Coronary artery (tissue), 2 donors: Measurements from ENCODE around the gene ANKS6.

ENCODE experiments used
- DNase-seq: peaks from one replicate; pipeline ENCODE4 v3.0.0-alpha.2; 2017; ENCODE audit warnings: low spot score
- H3K27ac ChIP-seq, 2 donors: fragments of 200-600 bp; sonication (generic); one replicate each; pipeline ENCODE4 v1.5.1; 2016 to 2019
- H3K4me3 ChIP-seq: fragments of 200-600 bp; sonication (generic); 2 replicates; pipeline ENCODE4 v1.5.1; 2016; ENCODE audit warnings: mild to moderate bottlenecking, moderate library complexity
- TF ChIP-seq, protein P1 (sequence below): fragments of 200-600 bp; sonication (generic); IDR thresholded peaks from one replicate; pipeline ENCODE4 v1.5.1; 2019; ENCODE audit warnings: antibody characterized with exemption

Gene ANKS6

GRCh38 chr9:98786750-98787510, 9.4 kb downstream of the ANKS6 start:
- Histone ChIP-seq H3K4me3 (no peak overlapping the region), H3K27ac (no peak overlapping the region)
- TF ChIP-seq, protein P1, sequence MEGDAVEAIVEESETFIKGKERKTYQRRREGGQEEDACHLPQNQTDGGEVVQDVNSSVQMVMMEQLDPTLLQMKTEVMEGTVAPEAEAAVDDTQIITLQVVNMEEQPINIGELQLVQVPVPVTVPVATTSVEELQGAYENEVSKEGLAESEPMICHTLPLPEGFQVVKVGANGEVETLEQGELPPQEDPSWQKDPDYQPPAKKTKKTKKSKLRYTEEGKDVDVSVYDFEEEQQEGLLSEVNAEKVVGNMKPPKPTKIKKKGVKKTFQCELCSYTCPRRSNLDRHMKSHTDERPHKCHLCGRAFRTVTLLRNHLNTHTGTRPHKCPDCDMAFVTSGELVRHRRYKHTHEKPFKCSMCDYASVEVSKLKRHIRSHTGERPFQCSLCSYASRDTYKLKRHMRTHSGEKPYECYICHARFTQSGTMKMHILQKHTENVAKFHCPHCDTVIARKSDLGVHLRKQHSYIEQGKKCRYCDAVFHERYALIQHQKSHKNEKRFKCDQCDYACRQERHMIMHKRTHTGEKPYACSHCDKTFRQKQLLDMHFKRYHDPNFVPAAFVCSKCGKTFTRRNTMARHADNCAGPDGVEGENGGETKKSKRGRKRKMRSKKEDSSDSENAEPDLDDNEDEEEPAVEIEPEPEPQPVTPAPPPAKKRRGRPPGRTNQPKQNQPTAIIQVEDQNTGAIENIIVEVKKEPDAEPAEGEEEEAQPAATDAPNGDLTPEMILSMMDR, result no peak
- DNase-seq, result no peak

- Histone ChIP-seq H3K4me3 (no peak overlapping the region), H3K27ac (no peak overlapping the region)
- DNase-seq, result no peak
- TF ChIP-seq, protein P1, result no peak
Observed at GRCh38 chr9:98784831-98785806, 11.2 kb downstream of the ANKS6 start.

DNA sequence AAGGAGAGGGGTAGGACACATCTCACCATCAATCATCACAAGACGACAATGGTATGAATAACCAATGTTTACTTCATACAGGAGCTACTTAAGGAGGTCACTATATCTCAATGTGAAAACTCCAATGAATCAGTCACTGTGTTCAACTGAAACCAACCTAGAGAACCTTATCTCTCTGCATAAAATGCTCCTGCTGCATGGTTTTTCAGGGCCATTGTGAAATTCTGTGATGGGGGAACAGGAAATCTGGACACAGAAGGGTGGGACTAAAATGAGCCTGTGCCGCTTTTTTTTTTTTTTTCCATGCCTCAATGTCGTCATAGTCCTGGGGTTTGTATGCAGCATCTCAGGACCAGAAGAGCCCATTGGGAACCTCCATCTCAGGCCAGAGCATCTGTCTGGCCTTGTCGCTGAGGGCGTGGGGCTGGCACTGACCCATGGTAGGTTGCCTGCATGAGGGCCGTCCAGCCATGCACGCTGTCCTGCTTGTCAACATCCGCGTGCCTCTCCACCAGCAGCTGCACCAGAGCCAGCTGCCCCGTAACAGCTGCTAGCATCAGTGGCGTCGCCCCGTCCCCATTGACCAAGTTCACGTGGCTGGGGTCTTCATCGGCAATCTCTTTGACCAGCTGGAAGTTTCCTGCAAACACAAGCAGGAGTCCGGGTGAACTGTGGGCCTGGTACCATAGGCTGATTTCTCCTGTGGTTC, 12.7 kb downstream of the ANKS6 start:
- no peak for DNase-seq
- no peak overlapping the region for H3K27ac ChIP-seq
- TF ChIP-seq, protein P1, result no peak
- H3K4me3 ChIP-seq, result no peak overlapping the region

DNA sequence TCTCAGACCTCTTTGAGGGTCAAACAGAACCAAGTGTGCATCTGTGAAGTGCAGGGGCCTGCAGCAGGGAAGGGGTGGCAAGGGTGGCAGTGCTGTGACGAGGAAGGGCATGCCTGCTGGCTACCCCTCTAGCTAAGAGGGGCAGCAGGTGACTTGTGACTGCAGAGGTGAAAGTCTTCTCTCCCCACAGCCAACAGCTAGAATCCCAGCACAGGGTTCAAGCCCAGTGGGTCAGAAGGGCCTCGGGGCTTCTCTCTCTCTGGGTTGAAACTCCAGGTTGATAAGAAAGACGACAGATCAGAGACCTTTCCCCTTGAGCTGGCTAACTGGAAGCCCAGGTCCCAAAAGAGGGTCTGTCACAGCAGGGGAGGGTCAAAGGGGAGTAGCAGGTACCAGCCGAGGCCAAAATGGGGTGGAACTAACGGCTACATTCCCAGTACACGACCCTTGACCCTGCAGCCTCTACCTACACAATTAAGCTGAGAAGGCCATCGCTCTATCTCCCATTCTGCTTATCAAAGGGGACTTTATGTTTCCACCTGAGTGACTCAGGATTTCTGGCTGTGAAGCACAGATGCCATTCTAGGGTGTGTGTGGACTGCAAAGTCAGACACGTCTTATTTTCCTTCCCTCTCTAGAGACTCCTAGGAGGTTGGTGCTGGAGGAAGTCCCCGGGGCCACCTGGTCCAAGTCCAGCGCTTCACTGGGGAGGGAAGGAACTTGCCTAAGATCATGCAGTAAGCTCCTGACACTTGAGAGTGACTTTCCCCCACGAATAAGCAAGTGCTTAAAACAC, 14.6 kb downstream of the ANKS6 start:
- no peak for DNase-seq
- Histone ChIP-seq H3K27ac (no peak overlapping the region), H3K4me3 (no peak overlapping the region)
- TF ChIP-seq, protein P1, result no peak

- no peak for DNase-seq
Observed at GRCh38 chr9:98780059-98780749, 16.2 kb downstream of the ANKS6 start.

More at GRCh38 chr9:98780059-98780749, 16.2 kb downstream of the ANKS6 start:
- TF ChIP-seq, protein P1, result no peak
- Histone ChIP-seq H3K27ac (no peak overlapping the region), H3K4me3 (no peak overlapping the region)
